ENCODE results near the gene GCC2. TPM values are rescaled to one million over a fixed set of nuclear protein-coding genes. Genes with fewer than 3 reads are reported as not detected.
A peak's percentile ranks its signal among the peaks of the same experiment; 100 is the strongest.

Gene GCC2
- total and polyA plus RNA-seq, 9 of the 15 experiments (the other 6 are each of a cell fraction or from before 2014, with no cell fraction given) = 11.4 to 35.7 (median 19.9) TPM

- Histone ChIP-seq H3K79me2 (ENCODE audit: control insufficient read depth, insufficient read depth, low read length) (no peaks in the 10 kb centered on the region), H3K4me2 (ENCODE audit: insufficient read depth, low read length) (no peak overlapping the region), H3K9me3 (replicated peaks; ENCODE audit: control insufficient read depth, insufficient read depth, low read depth, low read length) (no peaks in the 10 kb centered on the region; the same call in 1 of the 2 replicates), H3K9me1 (ENCODE audit: control insufficient read depth, insufficient read depth, low read length) (no peaks in the 10 kb centered on the region), H2AFZ (ENCODE audit: low read depth, low read length) (peak overlapping the region; percentile 79), H3K36me3 (ENCODE audit: control insufficient read depth, insufficient read depth, low read length) (no peaks in the 10 kb centered on the region), H4K20me1 (replicated peaks; ENCODE audit: control insufficient read depth, insufficient read depth, low read length) (no peaks in the 10 kb centered on the region), H3K27me3 (ENCODE audit: control insufficient read depth in 2 of 2, insufficient read depth in 2 of 2, low read length in 2 of 2) (no peaks in the 10 kb centered on the region), H3K4me3 (no peak overlapping the region), H3K9ac (ENCODE audit: insufficient read depth in 1 of 2, low read depth in 2 of 2, low read length in 2 of 2) (no peak overlapping the region), H3K4me1 (replicated peaks in 1 of 2; ENCODE audit: control insufficient read depth in 2 of 2, insufficient read depth in 2 of 2, low read length in 2 of 2) (peaks cover 0 to 10% of the 10 kb centered on the region in 2 experiments; a peak in 3 of 5 replicates), H3K27ac (ENCODE audit: extremely low read depth, low read depth, low read length) (no peak overlapping the region)
- intact Hi-C loops (cut with micrococcal nuclease) = loop anchor here (10.0 kb wide), 1 partner anchor 87 kb away; no protein-coding TSS in a partner anchor
- no peak for DNase-seq (ENCODE audit: extremely low read depth in 1 of 4, low spot score in 3 of 4)
- no TSS peak for BruUV-seq (replicated peaks)
- no peak for ATAC-seq
- FAIRE-seq = no peak
- 65% methylated on average over 2 of the region's 2 CpGs for WGBS (ENCODE audit: insufficient coverage, low coverage, missing lambda C conversion rate)
- in situ Hi-C loops (cut with MboI) = no loop called here
- peak; percentile 55 for TF ChIP-seq C11orf30 (IDR thresholded peaks at IDR 0.05; ENCODE audit: low read depth)
- TF ChIP-seq PATZ1 (CRISPR knock-in tag; IDR thresholded peaks at IDR 0.05; ENCODE audit: borderline replicate concordance) = no peak
- peak; percentile 83 for TF ChIP-seq ZNF316 (IDR thresholded peaks at IDR 0.05)
- TF ChIP-seq E2F8 (IDR thresholded peaks at IDR 0.05; ENCODE audit: low read depth, partially characterized antibody) = no peak
- CTCF ChIA-PET (ENCODE audit: low intra/inter-chr PET ratio) = no interaction called here
- POLR2A ChIA-PET = no interaction called here
These were observed 7.3 kb upstream of the GCC2 start for GRCh38 chr2:108441712-108442111.
